GM19468 (cell line): Measurements from ENCODE around the gene CHMP4B.
"Not testable (repeated sequence)": the region's sequence is repeated elsewhere in the genome, so short reads cannot be mapped to it uniquely, and the experiment has no call there.

Source experiments
- ATAC-seq: cut with Tn5 transposase; IDR thresholded peaks from one replicate; pipeline ENCODE4 v1.9.1; 2021; ENCODE audit warnings: mild to moderate bottlenecking, moderate library complexity, moderate number of reproducible peaks; ENCODE audit not compliant: unreplicated experiment; ENCODE audit errors: extremely low read depth

The CHMP4B gene

DNA sequence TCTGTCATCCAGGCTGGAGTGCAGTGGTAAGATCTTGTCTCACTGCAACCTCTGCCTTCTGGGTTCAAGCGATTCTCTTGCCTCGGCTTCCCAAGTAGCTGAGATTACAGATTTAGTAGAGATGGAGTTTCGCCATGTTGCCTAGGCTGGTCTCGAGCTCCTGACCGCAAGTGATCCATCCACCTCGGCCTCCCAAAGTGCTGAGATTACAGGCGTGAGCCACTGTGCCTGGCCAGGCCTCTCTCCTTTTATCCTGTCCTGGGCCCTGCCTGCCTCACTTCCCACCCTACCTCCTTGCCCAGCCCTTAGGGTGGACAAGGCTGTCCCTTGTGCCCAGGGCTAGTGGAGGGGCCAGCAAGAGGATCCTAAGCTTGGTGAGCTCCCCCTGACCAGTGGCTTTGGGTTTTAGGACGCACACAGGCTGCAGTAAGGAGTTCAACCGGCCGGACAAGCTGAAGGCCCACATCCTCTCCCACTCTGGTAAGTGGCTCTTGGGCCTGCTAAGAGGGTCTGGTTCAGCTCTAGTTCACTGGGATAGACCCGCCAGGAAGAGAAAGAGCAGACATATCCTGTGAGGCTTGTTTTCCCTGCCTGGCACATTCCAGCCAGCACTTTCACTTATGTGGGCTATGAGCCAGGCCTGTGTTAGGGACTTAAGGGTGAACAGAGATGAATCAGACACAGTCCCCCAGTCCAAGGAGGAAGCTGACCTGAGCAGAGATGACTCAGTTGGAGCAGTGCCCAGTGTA is 21.9 kb upstream of the CHMP4B start:
- no peak for ATAC-seq

DNA sequence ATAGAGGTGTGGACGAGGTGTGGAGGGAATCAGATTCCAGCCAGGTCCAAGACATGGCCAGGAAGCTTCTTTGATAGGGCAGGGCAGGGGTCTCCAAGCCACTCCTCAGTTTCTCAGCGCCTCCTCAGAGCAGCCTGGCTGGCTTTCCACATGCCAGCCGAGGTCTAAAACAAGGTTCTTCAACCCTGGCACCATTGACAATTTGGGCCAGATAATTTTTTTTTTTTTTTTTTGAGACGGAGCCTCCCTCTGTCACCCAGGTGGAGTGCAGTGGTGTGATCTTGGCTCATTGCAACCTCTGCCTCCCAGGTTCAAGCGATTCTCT is 21.3 kb upstream of the CHMP4B start:
- ATAC-seq = no peak

DNA sequence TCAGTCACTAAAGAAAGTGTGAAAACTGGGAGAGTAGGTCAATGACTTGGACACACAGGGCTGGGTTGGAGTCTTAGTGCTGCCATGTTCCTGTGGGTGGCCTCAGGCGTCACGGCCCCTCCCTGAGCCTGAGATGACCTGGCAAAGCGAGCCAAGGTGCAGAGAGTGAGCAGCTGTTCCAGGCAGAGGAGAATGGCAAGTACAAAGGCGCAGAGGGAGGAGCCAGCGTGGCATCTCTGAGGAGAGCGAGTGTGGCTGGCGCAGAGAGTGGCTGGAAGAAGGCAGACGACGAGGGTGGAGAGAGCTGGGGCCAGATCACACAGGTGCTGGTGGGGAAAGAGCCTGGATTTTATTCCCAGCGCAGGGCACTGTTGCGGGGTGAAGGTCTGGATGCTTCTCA is 20.6 kb upstream of the CHMP4B start:
- no peak for ATAC-seq

DNA sequence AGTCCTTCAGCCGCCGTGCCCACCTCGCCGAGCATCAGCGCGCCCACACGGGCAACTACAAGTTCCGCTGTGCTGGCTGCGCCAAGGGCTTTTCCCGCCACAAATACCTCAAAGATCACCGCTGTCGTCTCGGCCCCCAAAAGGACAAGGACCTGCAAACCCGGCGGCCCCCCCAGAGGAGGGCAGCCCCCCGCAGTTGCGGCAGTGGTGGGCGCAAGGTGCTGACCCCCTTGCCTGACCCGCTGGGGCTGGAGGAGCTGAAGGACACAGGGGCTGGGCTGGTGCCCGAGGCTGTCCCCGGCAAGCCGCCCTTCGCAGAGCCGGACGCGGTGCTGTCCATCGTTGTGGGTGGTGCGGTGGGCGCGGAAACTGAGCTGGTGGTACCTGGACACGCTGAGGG is 20.1 kb upstream of the CHMP4B start:
- no peak for ATAC-seq

GRCh38 chr20:33791540-33791939 is 19.6 kb upstream of the CHMP4B start:
- no peak for ATAC-seq

GRCh38 chr20:33791959-33792597 is 19.1 kb upstream of the CHMP4B start:
- no peak for ATAC-seq

DNA sequence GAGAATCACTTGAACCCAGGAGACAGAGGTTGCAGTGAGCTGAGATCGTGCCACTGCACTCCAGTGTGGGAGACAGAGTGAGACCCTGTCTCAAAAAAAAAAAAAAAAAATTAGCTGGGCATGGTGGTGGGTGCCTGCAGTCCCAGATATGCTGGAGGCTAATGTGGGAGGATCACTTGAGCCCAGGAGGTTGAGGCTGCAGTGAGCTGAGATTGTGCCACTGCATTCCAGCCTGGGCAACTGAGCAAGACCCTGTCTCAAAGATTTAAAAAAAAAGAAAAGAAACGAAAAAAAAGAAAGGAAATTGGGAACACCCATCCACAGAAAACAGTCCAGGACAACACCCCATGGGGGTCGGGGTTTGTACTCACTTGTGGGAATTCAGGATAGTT is 18.6 kb upstream of the CHMP4B start:
- ATAC-seq = not testable (repeated sequence)

- no peak for ATAC-seq
These were observed 17.9 kb upstream of the CHMP4B start for GRCh38 chr20:33793011-33793931.

GRCh38 chr20:33796263-33796906 is 14.8 kb upstream of the CHMP4B start:
- no peak for ATAC-seq

DNA sequence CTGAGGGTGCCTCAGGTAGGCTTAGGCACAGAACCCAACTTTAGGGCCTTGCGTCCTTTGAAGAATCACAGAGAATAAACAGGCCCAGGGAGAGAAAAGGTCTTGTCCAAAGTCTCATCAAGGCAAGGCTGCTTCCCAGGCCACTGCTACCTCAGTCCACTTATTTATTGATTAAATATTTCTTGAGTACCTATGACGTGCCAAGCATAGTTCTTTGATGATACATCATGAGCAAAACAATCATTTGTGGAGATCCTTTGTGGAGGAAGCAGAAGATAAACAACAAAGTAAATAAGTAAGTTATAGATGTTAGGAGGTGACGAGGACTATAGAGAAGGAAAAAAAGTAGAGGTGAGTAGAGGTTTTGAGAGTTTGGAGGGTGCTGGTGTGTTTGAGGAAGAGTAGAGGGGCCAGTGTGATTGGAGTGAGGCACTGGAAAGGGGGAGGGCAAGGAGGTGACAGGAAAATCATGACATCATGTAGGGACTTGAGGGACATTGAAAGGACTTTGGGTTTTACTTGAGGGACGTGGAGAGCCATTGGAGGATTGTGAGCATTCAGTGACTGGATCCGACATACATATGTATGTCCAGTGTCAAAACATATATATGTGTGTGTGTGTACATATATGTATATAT is 14.1 kb upstream of the CHMP4B start:
- ATAC-seq = no peak

GRCh38 chr20:33798444-33798843 is 12.7 kb upstream of the CHMP4B start:
- no peak for ATAC-seq

DNA sequence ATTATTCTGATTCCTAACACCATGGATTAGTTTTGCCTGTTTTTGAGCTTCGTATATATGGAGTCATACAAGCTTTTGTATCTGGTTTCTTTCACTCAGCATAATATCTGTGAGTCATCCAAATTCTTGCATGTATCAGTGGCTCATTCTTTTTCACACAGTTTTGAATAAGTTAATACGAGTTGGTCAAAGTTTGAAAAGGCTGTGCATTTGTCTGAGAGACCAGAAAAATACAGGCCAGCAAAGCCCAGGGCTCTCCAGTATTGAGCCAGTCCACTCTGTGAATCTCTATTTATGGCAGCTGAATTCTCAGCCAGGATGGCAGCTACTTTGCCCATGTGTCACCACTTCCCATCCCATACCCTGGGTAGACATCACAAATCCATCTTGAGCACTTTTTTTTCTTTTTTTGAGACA is 7.2 kb upstream of the CHMP4B start:
- ATAC-seq = no peak

GRCh38 chr20:33808388-33808787 is 2.8 kb upstream of the CHMP4B start:
- no peak for ATAC-seq

GRCh38 chr20:33810259-33810658 is 889 bp upstream of the CHMP4B start:
- ATAC-seq = no peak

- no peak for ATAC-seq
These were observed 616 bp downstream of the CHMP4B start for GRCh38 chr20:33811776-33812151.

DNA sequence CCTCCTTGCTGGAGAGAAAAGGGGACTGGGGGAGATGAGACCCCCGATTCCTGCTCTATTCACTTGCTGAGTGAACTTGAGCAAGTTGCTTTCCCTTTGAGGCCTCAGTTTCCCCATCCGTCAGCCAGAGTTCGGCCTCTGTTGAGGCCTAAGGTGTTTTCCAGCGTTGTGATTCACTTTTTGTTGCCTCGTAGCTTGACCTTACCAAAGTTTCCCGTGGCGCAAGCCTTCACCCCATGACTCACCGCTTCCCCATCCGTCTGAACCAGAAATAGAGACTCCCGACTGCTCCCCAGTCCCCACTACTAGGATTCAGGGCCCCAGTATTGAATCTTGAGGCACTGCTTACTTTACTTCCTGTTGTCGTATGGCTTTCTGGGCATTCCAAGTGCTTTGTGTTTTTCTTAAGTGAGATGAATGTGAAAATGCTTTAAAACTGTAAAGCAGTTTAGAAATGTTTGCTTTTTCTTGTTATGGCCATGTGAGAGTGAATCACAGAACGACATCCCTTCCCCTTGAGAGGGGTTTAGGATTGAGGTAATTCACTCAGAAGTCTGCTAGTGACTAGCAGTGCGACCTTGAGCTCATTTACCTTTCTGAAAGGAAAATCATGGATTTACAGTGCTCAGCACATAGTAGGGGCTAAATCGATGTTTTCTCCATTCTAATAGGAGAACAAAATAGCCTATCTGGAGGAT is 1.2 kb downstream of the CHMP4B start:
- ATAC-seq = no peak

DNA sequence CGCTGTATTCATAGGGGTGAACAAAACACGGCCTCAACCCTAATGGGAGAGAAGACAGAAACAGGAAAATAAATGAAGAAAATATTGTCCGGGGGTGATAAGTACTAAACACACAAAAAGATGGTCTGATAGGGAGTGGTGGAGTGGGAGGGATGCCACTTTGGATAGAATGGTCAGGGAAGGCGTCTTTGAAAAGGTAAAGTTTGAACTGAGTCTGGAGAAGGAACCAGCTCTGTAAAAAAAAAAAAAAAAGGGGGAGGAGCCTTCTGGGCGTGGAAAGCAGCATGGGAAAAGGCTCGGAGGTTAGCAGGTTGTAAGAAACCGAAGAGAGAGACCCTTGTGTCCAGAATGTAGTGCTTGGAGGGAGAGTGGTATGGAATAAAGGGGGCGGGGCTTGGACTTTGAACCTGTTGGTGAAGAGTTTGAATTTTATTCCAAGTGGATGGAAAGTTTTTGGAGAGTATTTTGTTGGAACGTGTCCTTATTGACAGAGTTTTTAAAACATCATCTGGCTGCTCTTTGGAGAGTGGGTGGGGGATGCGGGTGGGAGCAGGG is 1.8 kb downstream of the CHMP4B start:
- ATAC-seq = no peak

- no peak for ATAC-seq
These were observed 3.1 kb downstream of the CHMP4B start for GRCh38 chr20:33814238-33814712.

GRCh38 chr20:33815671-33816070 is 4.5 kb downstream of the CHMP4B start:
- no peak for ATAC-seq
